ENCODE data around the gene ZNF311. TPM values are rescaled to one million over a fixed set of nuclear protein-coding genes. Genes with fewer than 3 reads are reported as not detected.

The ZNF311 gene
- polyA plus RNA-seq (ENCODE audit: insufficient read length in 12 of 12): 1 to 10 TPM in 10 of 12 donors, not detected in 2; 1.6 to 3.1 (median 2.5) TPM
- long read RNA-seq, donor 1: 0 reads
- long read RNA-seq, donor 2, partial matches to known transcripts: 0 of 1 reads
- long read RNA-seq, donor 2, other reads (novel, unspliced or antisense): 0 of 1 reads
- long read RNA-seq, donor 3: 0 reads
- long read RNA-seq, donor 4: 0 reads
- long read RNA-seq, donor 5, partial matches to known transcripts: 0 of 1 reads
- long read RNA-seq, donor 5, other reads (novel, unspliced or antisense): 0 of 1 reads
- long read RNA-seq, donor 6: 0 reads
- long read RNA-seq, donor 7: 0 reads
- long read RNA-seq, donor 8, partial matches to known transcripts: 0 of 1 reads
- long read RNA-seq, donor 8, other reads (novel, unspliced or antisense): 0 of 1 reads
- long read RNA-seq, donor 9: 0 reads
- long read RNA-seq, donor 10: 0 reads
- long read RNA-seq, donor 11: 0 reads

DNA sequence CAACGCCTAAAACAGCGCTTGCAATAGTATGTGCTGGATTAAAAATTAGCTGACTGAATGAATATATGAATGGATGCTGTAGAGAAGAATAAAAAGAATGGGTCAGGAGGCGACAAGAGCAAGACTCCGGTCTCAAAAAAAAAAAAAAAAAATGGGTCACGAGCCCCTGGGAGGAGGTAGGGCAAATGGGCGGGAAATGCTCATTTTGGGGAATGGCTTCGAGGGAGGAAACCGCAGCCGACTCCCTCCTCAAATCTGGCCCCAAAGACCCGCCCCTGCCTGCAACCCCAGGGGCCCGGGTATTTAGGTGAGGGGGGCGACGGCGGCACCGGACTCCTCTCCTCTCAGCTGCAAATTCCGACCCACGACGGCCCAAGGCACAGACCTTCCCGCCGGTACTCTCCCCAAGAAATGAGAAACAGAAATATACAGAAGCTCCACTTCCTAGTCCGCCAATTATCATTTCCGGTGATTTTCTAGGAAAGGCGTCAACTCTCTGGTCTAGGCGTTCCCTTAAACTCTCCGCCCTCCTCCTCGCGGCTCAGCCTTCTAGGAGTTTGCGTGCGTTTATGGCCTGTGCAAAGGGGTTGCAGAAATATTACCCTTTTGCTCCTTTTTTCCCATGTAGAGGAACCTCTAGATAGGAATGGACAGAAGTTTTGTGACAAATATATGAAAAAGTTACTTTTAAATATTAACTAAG, at the start of gene ZNF311:
Gene ZNF311 (minus strand): TSS at position 133 of the 703 bp plus-strand sequence. CDS start 1,361 bp downstream, outside the sequence.
- peak; percentile 82 for DNase-seq

DNA sequence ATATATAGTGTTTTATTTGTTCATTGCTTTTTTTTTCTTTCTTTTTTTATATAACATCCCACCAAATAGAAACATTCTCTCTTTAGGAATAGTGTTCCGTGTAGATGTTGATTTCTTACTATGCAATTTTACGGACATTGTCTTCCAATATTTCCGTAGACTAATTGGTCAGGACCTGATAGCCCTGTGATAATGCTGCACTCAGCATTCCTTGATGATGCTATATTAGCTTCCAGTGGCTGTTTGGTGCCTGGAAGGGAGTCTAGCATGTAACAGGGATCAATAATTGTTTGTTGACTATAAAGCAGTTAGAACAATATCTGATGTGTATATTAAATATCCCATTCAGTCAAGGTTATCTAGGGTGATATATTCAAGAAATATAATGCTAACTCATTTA, 46.6 kb upstream of the ZNF311 start:
- no peak for DNase-seq

GRCh38 chr6:29045075-29045474, 40.0 kb upstream of the ZNF311 start, which contains the start of gene OR2W1:
Gene OR2W1, minus strand, starts transcription at chr6:29045175. Its CDS starts 0 bp downstream, at chr6:29045175.
- DNase-seq: no peak

DNA sequence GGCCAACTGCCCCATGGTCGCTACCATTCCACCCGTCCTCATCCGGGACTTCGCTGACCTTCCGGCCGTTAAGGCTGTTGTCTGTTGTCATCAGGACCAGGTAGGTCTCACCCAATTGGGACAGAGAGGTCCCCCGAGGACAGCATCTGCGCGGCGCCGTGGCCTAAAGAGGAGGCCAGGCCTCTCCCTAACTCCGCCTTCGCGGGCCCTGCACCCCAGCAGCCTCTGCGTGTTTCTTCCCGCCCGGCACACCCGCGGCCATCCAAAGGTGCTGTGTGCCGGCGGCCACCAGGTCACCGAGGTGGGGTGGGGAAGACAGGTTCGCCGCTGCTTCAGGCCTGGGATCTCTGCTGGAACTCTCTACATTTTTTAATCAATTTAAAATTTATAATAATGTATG, 30.8 kb upstream of the ZNF311 start:
- DNase-seq: no peak

DNA sequence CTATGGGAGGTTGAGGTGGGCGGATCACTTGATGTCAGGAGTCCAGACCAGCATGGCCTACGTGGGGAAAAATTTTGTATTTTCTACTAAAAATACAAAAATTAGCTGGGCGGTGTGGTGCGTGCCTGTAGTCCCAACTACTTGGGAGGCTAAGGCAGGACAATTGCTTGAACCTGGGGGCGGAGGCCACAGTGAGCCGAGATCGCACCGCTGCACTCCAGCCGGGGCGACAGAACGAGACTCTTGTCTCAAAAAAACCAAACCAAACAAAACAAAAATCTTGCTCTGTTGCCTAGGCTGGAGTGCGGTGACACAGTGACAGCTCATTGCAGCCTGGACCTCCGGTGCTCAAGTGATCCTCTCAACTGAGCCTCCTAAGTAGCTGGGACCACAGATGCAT, 23.7 kb upstream of the ZNF311 start:
- no peak for DNase-seq

DNA sequence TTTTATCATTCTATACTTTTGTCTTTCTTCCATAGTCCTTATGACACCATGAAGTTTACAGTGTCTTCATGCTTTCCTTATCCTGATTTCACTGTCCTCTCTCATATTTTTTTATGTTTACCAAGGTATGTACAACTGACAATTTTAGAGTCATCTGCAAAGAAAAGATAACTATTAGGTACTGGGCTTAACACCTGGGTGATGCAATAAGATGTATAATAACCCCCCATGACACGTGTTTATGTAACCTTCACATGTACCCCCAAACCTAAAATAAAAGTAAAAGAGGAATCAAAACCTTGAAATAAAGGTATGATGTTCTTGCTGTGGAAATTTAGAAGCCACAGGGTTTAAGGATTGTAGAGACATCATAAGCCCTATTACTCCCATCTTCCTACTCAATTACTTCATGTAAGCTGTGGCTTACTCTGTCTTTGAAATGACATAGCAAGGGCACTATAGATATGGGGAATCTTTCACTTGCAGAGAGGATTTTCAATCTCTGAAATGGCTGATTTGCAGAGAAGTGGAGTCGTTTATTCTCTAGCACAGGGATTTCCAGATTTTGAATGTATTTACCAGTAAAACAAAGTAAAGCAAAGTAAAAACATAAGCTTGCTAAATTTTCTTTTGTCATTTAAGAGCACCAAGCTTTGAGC, 20.9 kb upstream of the ZNF311 start:
- no peak for DNase-seq

DNA sequence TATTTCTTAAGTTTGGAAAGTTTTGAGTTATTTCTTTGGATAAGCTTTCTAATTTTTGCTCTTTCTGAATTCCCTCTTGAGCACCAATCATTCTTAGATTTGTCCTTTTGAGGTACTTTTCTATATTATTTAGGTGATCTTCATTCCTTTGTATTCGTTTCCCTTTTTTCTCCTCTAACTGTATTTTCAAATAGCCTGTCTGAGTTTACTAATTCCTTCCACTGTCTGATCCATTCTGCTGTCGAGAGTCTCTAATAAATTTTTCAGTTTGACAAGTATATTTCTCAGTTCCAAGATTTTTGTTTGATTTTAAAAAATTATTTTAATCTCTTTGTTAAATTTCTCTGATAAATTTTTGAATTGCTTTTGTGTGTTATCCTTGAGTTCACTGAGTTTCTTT, 16.3 kb upstream of the ZNF311 start:
- DNase-seq: no peak

- no peak for DNase-seq
Observed at GRCh38 chr6:29019629-29020028, 14.5 kb upstream of the ZNF311 start.

GRCh38 chr6:29017428-29017802, 12.3 kb upstream of the ZNF311 start:
- no peak for DNase-seq

DNA sequence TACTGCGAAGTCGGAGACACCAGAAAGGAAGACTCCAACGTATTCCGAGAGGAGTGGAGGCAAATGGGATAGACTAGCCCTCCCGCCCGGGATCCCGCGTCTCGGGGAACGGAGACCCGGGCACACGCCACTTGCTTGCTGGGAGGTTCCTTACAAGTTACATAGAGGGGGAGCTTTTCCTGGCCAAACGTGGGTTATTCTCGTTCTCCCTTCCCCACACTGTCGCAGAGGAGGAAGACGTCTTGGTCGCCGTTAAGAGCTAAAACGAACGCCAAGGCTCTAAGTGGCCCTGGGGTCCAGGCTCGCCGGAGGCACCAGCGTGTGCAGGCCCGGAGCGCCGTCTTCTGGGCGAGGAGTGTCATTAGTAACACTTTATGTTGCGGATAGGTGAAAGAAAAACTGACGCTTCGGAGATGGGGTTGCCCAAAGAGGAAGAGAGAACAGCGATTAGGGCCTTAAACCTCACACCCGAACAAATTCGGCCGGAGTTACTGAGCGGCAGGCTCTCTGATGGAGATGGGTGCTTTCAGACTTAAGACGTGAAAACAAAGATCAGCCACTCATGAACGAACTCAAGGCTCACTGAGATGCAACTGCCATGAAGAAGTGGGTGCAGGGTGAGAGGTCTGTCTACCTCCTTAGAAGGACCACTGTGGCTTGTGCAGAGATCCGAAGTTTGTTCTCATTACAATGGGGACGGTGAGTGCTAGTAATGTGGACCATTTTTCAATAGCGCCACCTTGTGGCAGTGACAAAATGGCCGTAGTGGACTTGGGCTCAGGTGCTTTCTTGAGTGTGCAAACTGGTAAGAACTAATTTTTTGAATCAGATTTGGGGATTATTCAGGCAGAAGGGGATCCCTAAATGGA, 11.7 kb upstream of the ZNF311 start:
- peak; percentile 85 for DNase-seq

- DNase-seq: no peak
Observed at GRCh38 chr6:29014729-29015608, 9.9 kb upstream of the ZNF311 start.

DNA sequence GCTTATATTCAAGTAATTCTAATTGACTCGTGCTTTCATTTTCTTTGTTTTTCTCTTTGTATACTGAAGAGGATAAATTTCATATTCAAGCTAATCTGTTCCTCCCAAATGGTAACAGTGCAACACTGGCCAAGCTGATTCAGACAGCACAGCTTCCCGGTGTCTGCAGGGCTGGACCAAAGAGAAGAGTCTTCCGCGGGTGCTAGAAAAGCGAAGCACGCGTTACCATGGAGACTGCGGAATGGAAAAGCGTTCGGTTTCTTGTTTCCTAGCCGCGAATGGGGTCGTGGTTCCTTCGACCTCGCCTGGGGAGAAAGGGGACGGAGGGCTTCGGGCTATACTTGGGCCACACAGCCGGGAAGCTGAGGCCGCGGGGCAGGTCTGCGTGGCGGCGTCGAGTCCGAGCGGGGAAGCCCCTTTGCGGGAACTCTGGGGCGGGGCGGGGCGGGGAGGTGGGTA, 6.2 kb upstream of the ZNF311 start:
- DNase-seq: peak; percentile 79

DNA sequence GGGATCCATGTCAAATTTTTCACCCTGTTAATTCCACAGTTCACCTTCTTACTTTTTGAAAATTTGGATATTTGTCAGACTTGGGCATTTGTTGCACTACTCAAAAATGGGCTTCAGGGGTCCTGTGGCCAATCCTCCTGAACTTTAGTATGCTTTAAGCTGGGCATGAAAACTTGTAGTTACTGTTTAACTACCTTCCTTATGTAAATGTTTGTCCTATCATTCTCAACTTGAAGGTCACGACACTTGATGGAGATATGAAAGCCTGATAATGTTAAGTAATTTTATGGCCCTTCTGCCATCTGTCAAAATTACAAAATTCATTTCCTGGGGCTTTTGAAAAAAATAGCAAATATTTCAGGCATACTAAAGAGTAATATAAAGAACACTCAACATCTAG, 4.2 kb upstream of the ZNF311 start:
- no peak for DNase-seq

DNA sequence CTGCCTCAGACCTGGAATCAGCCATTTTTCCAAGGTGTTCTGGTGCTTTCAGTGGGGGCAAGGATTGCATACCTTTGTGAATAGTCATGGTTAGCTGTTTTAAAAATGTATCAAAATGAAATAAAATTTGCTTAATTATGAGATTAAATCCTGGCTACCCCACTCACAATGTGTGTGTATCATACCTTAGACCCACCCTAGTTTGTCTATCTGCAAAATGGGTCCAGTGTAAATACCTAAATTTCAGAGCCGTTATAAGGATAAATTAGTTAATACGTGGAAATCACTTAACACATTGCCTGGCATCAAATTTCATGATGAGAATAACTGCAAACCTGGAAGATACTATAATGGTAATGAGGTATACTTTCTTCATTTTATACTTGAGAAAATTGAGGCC, 3.0 kb upstream of the ZNF311 start:
- no peak for DNase-seq

DNA sequence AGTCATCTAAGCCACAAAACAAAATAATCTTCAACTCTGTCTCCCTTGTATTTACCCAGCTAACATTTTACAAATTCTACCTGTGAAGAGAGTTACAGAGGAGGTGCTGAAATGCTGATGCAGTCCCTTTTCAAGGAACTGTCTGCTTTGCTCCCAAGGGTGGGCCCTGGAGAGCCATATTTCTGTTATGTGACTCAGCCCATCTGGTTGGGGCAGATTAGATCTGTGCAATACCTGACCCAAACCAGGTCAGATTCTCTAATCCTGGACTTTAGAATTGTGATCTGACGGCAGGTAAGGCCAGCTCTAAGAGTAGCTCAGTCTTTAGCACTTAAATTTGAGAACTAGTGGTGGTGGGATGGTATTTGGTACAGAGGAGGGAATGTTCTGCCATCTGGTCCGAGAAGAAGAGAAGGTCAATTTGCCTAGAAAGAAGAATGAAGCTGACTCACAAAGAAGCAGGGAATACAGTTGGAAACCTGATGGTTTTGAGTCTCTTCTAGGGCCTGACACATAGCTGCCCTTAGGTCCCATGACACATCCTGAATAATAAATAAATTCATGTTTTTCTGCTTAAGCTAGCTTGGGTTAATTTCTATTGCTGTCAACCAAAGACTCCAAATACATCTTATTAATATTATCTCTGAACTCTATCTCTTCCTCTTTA, 8.1 kb downstream of the ZNF311 start:
- no peak for DNase-seq

DNA sequence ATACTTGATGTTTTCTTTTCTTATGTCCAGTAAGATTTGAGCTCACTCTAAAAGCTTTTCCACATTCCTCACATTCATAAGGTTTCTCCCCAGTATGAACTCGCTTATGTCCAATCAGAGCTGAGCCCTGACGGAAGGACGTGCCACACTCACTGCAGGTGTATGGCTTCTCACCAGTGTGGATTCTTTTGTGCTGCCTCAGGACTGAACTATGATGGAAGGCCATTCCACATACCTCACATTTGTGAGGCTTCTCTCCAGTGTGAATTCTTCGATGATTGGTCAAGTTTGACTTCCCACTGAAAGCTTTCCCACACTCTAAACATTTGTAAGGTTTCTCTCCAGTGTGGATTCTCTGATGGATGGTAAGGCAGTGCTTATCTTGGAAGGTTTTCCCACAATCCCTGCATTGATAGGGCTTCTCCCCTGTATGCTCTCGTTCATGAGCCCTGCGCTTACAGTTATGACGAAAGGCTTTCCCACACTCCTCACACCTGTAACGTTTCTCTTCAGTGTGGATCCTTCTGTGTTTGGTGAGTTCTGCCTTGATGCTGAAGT, 9.9 kb downstream of the ZNF311 start:
- DNase-seq: no peak

DNA sequence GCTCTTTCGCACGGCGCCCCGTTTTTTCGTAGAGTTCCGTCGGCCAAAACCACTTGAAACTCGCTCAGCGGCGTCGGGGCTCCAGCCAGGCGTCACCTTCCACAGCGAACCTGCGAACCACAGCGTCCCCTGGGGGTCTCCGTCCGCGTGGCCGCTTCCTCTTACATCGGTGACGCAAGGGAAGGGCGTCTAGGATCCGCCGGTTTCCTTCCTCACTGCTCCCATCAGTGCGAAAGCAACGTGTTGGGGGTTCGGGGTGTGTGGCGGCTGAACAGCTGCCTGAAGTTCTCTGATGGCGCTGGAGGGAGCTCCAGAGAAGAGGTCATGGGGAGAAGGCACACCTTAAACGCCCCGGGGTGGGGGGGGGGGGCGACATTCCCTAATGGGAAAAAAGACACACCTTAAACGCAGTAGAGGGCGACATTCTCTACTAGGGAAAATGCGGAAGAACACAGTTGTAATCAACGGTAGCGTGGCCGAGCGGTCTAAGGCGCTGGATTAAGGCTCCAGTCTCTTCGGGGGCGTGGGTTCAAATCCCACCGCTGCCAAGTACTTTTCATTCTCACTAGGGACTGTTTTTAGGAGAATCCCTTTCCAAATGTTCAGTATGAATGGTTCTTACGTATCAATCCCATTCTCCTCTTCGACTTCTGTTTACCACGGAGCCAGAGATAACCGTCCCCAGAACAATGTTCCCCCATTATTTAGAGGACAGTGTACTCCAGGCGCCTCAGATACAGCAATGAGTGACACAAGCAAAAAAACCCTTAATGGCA, 16.4 kb downstream of the ZNF311 start:
- DNase-seq: peak; percentile 47

GRCh38 chr6:28985462-28986164, 19.5 kb downstream of the ZNF311 start:
- DNase-seq: peak; percentile 94
